Psoas muscle (tissue), 8 donors: ENCODE data around the gene LCP1. TPM values are rescaled to one million over a fixed set of nuclear protein-coding genes. Genes with fewer than 3 reads are reported as not detected.

Experiments used
- ATAC-seq, 4 donors: fragments of 200-7000 bp; cut with Tn5 transposase; one replicate each; pipeline ENCODE4 v1.9.1; 2020; ENCODE audit warnings: moderate library complexity in 3 of 4, mild to moderate bottlenecking in 2 of 4
- DNase-seq, 2 donors: peaks; one replicate each; pipeline ENCODE4 v3.0.0-alpha.2; 2020
- H3K27ac ChIP-seq: fragments of 200-600 bp; one replicate; pipeline ENCODE4 v1.8.0; 2022
- H3K27me3 ChIP-seq, 3 donors: fragments of 200-600 bp in 1 of 3; one replicate each; pipeline versions ENCODE4 v1.6.1 to v1.8.0; 2013 to 2022; ENCODE audit warnings: low read length in 2 of 3, mild to moderate bottlenecking in 2 of 3, moderate library complexity in 1 of 3; ENCODE audit not compliant: insufficient read depth in 3 of 3
- H3K36me3 ChIP-seq, 2 donors: fragments of 200-600 bp in 1 of 2; one replicate each; pipeline versions ENCODE4 v1.6.1 to v1.8.0; 2013 to 2022; ENCODE audit warnings: low read depth in 1 of 2, mild to moderate bottlenecking in 1 of 2, moderate library complexity in 1 of 2; ENCODE audit not compliant: insufficient read depth in 1 of 2
- H3K4me1 ChIP-seq: fragments of 200-600 bp; one replicate; pipeline ENCODE4 v1.8.0; 2022
- H3K4me3 ChIP-seq: fragments of 200-600 bp; one replicate; pipeline ENCODE4 v1.8.0; 2022; ENCODE audit warnings: mild to moderate bottlenecking
- H3K9me3 ChIP-seq: fragments of 200-600 bp; one replicate; pipeline ENCODE4 v1.8.0; 2022
- WGBS, 3 donors: extraction: QIAGEN DNeasy Blood & Tissue Kit; methylation state at CpG; one replicate each; pipeline versions ENCODE4 v1.1.6 to v1.1.7; 2013; 5-methylcytosine and 5-hydroxymethylcytosine counted together
- intact Hi-C, 2 donors: fragments of 100-400 bp; cut with DNase I; formaldehyde crosslinking; loops; one replicate each; pipeline versions ENCODE4 v1.11.0 to v1.14.2; 2022
- polyA plus RNA-seq, 3 donors: library from polyadenylated mRNA; stranded (reverse); fragments of 200-250 nt; gene quantifications; one replicate each; pipeline ENCODE4 v1.2.3, GENCODE V29; 2013
- total RNA-seq, 4 donors: library from RNA; stranded (reverse); fragmentation: NEBNext Ultra II Directional in 2 of 4; extraction: Animal tissue kit (Norgen Biotek cat#: 25700) in 2 of 4; gene quantifications; one replicate each; pipeline versions ENCODE4 v1.2.1 to v1.2.4, GENCODE V29; 2021 to 2023
- TF ChIP-seq, protein P1 (sequence below): fragments of 200-600 bp; IDR thresholded peaks from one replicate; pipeline ENCODE4 v1.8.0; 2022; ENCODE audit warnings: antibody characterized with exemption
- donor health status: healthy with polysubstance abuse.
- donor health status: DM: no; HTN: no; CAD: no; lungs with moderate emphysema.
- donor health status: Bipolar disorder and iron deficiency.
- donor health status: healthy.
- donor health status: DM: yes; HTN: yes; CAD: no.
- donor health status: DM: no; HTN: no; CAD: no.
- donor health status: DM: no; HTN: no; CAD: no.
- donor health status: DM: yes; HTN: yes; CAD: no.

Gene LCP1
- total and polyA plus RNA-seq, 7 donors = 2.0 to 14.8 (median 8.0) TPM

DNA sequence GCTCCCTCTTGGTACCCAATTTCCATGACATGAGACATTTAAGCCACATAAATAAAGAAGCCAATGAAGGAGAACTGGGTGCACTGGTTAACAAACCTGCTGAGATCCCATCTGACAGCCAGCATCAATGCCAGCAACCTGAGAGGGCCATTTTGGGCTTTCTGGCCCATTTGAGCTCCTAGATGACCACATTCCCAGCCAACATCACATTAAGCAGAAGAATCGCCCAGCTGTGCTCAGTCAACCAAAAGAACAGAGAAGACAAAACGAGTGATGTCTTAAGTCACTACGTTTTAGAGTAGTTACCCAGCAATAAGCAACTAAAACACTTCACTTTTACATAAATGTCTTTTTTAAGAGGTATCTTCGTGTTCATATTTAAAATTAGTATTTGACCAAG is 21.9 kb downstream of the LCP1 start:
- no peak for ATAC-seq
- WGBS, 3 donors = 62 to 78% (median 70%) methylated on average over 4 of the region's 4 CpGs

DNA sequence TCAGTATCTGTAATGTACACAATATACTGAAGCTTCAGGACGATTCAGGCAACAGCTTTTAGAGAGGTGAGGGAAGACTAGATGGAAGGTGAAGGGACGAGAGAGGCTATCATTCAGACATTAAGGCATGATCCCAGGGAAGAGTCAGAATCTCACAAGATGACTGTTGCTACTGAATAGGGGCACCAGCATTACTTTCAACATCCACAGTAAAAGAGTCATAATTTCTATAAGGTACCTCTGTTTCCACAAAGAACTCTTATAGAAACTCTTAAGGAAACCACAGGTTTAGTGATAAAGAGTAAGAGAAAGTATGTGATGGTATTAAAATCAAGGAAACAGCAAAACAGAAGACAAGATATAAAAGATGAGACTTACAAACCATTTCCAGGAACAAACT is 23.0 kb downstream of the LCP1 start:
- TF ChIP-seq, protein P1, sequence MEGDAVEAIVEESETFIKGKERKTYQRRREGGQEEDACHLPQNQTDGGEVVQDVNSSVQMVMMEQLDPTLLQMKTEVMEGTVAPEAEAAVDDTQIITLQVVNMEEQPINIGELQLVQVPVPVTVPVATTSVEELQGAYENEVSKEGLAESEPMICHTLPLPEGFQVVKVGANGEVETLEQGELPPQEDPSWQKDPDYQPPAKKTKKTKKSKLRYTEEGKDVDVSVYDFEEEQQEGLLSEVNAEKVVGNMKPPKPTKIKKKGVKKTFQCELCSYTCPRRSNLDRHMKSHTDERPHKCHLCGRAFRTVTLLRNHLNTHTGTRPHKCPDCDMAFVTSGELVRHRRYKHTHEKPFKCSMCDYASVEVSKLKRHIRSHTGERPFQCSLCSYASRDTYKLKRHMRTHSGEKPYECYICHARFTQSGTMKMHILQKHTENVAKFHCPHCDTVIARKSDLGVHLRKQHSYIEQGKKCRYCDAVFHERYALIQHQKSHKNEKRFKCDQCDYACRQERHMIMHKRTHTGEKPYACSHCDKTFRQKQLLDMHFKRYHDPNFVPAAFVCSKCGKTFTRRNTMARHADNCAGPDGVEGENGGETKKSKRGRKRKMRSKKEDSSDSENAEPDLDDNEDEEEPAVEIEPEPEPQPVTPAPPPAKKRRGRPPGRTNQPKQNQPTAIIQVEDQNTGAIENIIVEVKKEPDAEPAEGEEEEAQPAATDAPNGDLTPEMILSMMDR = no peak
- intact Hi-C loops = loop anchor here (10.0 kb wide), 2 partner anchors 534 to 654 kb away; no protein-coding TSS in a partner anchor
- WGBS, 3 donors = 80 to 84% (median 82%) methylated on average over 2 of the region's 2 CpGs
- Histone ChIP-seq H3K4me3 (no peak overlapping the region), H3K9me3 (no peaks in the 10 kb centered on the region), H3K27ac (no peak overlapping the region), H3K27me3 (no peaks in the 10 kb centered on the region), H3K36me3 (no peaks in the 10 kb centered on the region), H3K4me1 (no peaks in the 10 kb centered on the region)
- ATAC-seq = no peak
- no peak for DNase-seq

More for the DNA sequence above, 21.9 kb downstream of the LCP1 start:
- H3K36me3 ChIP-seq = no peaks in the 10 kb centered on the region
- intact Hi-C loops = loop anchor here (5.0 to 10.0 kb wide), 2 partner anchors 353 to 355 kb away; no protein-coding TSS in a partner anchor
- H3K27me3 ChIP-seq = no peaks in the 10 kb centered on the region
- no peaks in the 10 kb centered on the region for H3K4me1 ChIP-seq
- no peak overlapping the region for H3K4me3 ChIP-seq
- H3K27ac ChIP-seq = no peak overlapping the region
- TF ChIP-seq, protein P1 = no peak
- no peaks in the 10 kb centered on the region for H3K9me3 ChIP-seq
- DNase-seq = no peak

DNA sequence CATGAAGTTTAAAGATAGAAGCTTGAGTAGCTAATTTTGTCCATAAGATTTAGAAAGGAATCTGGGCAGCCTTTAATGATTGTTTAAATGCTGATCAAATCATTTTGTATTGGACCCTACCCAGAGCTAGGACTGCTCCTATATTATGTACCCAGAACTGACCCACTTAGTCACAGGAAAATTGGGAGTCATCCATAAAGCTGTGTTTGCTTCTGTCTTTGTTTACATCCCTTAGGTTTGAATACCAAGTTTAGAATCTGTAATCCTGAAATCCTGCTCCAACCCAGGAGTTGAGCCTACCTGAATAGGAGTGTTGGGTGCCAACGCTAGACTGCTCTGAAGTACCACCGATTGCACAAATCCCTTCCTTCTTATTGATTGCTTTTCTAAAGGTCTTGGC is 23.8 kb downstream of the LCP1 start:
- Histone ChIP-seq H3K27ac (no peak overlapping the region), H3K4me3 (no peak overlapping the region), H3K4me1 (no peaks in the 10 kb centered on the region), H3K27me3 (peaks cover 0 to 4% (median 0%) of the 10 kb centered on the region in 3 donors), H3K9me3 (no peaks in the 10 kb centered on the region), H3K36me3 (no peaks in the 10 kb centered on the region)
- WGBS, 3 donors = 84 to 90% (median 86%) methylated on average over 2 of the region's 2 CpGs
- intact Hi-C loops = loop anchor here (10.0 kb wide), 2 partner anchors 533 to 653 kb away; no protein-coding TSS in a partner anchor
- TF ChIP-seq, protein P1 = no peak
- ATAC-seq (no peak), DNase-seq (no peak)

DNA sequence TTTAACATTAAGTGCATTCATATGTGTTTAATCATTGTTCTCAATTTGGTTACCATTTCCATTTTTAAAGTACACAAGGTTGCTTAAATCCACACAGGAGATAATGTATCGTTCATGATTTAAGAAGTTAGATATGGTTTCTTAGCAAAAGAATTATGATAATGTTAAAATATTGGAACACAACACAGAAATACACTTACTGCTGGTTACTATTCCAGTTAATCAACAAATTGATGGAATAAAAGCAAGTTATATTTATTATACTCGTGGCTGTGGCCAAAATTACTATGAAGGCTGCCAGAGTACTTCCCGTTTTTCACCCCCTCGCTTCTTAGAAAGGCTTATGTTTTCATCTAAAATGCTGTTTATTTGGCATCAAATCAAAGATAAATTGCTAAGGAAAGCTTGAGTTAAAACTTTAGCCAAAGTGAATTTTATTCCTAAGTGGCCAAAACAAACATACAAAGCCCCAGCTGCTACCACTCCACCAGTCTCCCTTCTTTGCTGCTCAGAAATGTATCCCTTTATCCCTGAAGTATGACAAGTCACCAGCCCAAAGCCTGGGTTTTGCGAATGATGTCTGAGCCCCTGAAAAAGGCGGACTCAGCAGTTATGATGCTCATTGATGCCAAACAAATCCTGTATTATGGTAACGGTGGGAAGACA is 27.7 kb downstream of the LCP1 start:
- DNase-seq (no peak), ATAC-seq (no peak)
- intact Hi-C loops = loop anchor here (10.0 kb wide), 2 partner anchors 529 to 649 kb away; no protein-coding TSS in a partner anchor
- Histone ChIP-seq H3K4me1 (no peaks in the 10 kb centered on the region), H3K36me3 (no peaks in the 10 kb centered on the region), H3K9me3 (no peaks in the 10 kb centered on the region), H3K27ac (no peak overlapping the region), H3K4me3 (no peak overlapping the region), H3K27me3 (peaks cover 0 to 5% (median 0%) of the 10 kb centered on the region in 3 donors)
- TF ChIP-seq, protein P1 = no peak
- 33 to 46% (median 37%) methylated on average over 7 of the region's 7 CpGs for WGBS, 3 donors
